WTC11 (cell line): ENCODE measurements around the gene TARDBP. TPM values are rescaled to one million over a fixed set of nuclear protein-coding genes. Genes with fewer than 3 reads are reported as not detected.

Experiments
- ATAC-seq: fragments of 200-7000 bp; cut with Tn5 transposase; 2 replicates; pipeline ENCODE4 v1.10.0; 2021; ENCODE audit warnings: mild to moderate bottlenecking, moderate library complexity
- CTCF ChIA-PET: fragments of 300-600 bp; sonication (Branson Sonifier 250); formaldehyde crosslinking; loops from one replicate; lab custom pipeline; 2021; ENCODE audit warnings: antibody characterized with exemption; lab: Charles Lee
- POLR2A ChIA-PET: fragments of 350-600 bp; sonication (Branson Sonifier 250); formaldehyde crosslinking; loops from one replicate; lab custom pipeline; 2021; ENCODE audit warnings: antibody characterized with exemption; lab: Charles Lee
- DNase-seq: peaks from one replicate; pipeline ENCODE4 v3.0.0; 2021; ENCODE audit warnings: low spot score
- H3K27ac Mint-ChIP-seq: 2 replicates; pipeline ENCODE4 v1.8.0; 2021; ENCODE audit warnings: mixed read lengths
- H3K27me3 Mint-ChIP-seq: 2 replicates; pipeline ENCODE4 v1.8.0; 2021; ENCODE audit warnings: low read depth, mild to moderate bottlenecking, moderate library complexity, mixed read lengths
- H3K36me3 Mint-ChIP-seq: 2 replicates; pipeline ENCODE4 v1.8.0; 2021; ENCODE audit warnings: mixed read lengths
- H3K4me1 Mint-ChIP-seq: 2 replicates; pipeline ENCODE4 v1.8.0; 2022; ENCODE audit warnings: mixed read lengths
- H3K4me3 Mint-ChIP-seq: 2 replicates; pipeline ENCODE4 v1.8.0; 2021; ENCODE audit warnings: mild to moderate bottlenecking, moderate library complexity, mixed read lengths
- H3K9me3 Mint-ChIP-seq: 2 replicates; pipeline ENCODE4 v1.8.0; 2021; ENCODE audit warnings: mixed read lengths
- CTCF ChIP-seq: fragments of 200-600 bp; IDR thresholded peaks from 2 replicates; pipeline ENCODE4 v1.8.0; 2022; ENCODE audit warnings: antibody characterized with exemption
- ELF4 ChIP-seq: sonication (generic); formaldehyde crosslinking; IDR thresholded peaks from 2 replicates; pipeline ENCODE4 v1.8.1; 2022; ENCODE audit warnings: low read depth, mild to moderate bottlenecking, moderate library complexity, missing genetic modification reagents
- NFATC4 ChIP-seq: fragments of 250-450 bp; sonication (Bioruptor Pico); IDR thresholded peaks from 2 replicates; pipeline ENCODE4 v1.9.0; 2021; ENCODE audit warnings: mild to moderate bottlenecking
- SMAD4 ChIP-seq: sonication (generic); formaldehyde crosslinking; IDR thresholded peaks from 2 replicates; pipeline ENCODE4 v1.8.0; 2022; ENCODE audit warnings: mild to moderate bottlenecking, missing genetic modification reagents
- TEAD4 ChIP-seq: sonication (generic); formaldehyde crosslinking; IDR thresholded peaks from 2 replicates; pipeline ENCODE4 v1.8.0; 2022; ENCODE audit warnings: mild to moderate bottlenecking, missing genetic modification reagents
- USF1 ChIP-seq: sonication (generic); formaldehyde crosslinking; IDR thresholded peaks from 2 replicates; pipeline ENCODE4 v1.8.0; 2022; ENCODE audit warnings: mild to moderate bottlenecking, missing genetic modification reagents
- ZBTB21 ChIP-seq: sonication (generic); formaldehyde crosslinking; IDR thresholded peaks from 2 replicates; pipeline ENCODE4 v1.8.1; 2023; ENCODE audit warnings: mild to moderate bottlenecking, missing genetic modification reagents, borderline replicate concordance
- ZNF121 ChIP-seq: sonication (generic); formaldehyde crosslinking; IDR thresholded peaks from 2 replicates; pipeline ENCODE4 v1.8.0; 2023; ENCODE audit warnings: missing genetic modification reagents
- ZNF396 ChIP-seq: fragments of 250-450 bp; sonication (Bioruptor Pico); IDR thresholded peaks from 2 replicates; pipeline ENCODE4 v1.8.0; 2021; ENCODE audit warnings: mild to moderate bottlenecking, moderate library complexity, borderline replicate concordance
- ZNF512 ChIP-seq: sonication (generic); formaldehyde crosslinking; IDR thresholded peaks from 2 replicates; pipeline ENCODE4 v1.8.1; 2022; ENCODE audit warnings: missing genetic modification reagents, borderline replicate concordance
- total RNA-seq: library from RNA; stranded (reverse); gene quantifications from 3 replicates; pipeline ENCODE4 v1.2.3, GENCODE V29; 2021
- TF ChIP-seq, protein P1 (sequence below): fragments of 250-450 bp; sonication (Bioruptor Pico); IDR thresholded peaks from 2 replicates; pipeline ENCODE4 v1.9.0; 2021; ENCODE audit warnings: mild to moderate bottlenecking, borderline replicate concordance
- TF ChIP-seq, protein P2 (sequence below): fragments of 250-450 bp; sonication (Bioruptor Pico); IDR thresholded peaks from 2 replicates; pipeline ENCODE4 v1.9.0; 2021; ENCODE audit warnings: mild to moderate bottlenecking
- TF ChIP-seq, protein P3 (sequence below): sonication (generic); formaldehyde crosslinking; IDR thresholded peaks from 2 replicates; pipeline ENCODE4 v1.8.0; 2023; ENCODE audit warnings: mild to moderate bottlenecking, missing genetic modification reagents
- TF ChIP-seq, protein P4 (sequence below): sonication (generic); formaldehyde crosslinking; conservative IDR thresholded peaks from 2 replicates; pipeline ENCODE4 v1.8.1; 2023; ENCODE audit warnings: mild to moderate bottlenecking, low read depth, missing genetic modification reagents, moderate library complexity

The TARDBP gene
- total RNA-seq, 1 experiment from 2014 or later: 228 TPM

- ChIA-PET POLR2A (interaction anchor here (0.8 to 1.3 kb wide), 2 partner anchors 15 to 62 kb away, joined by 3 to 6 read pairs; partner anchors contain the start of gene EXOSC10), CTCF (interaction anchor here (0.6 to 4.0 kb wide), 76 partner anchors 9 to 800 kb away, joined by 3 to 67 read pairs (median 4); partner anchors contain the start of genes ANGPTL7, EXOSC10, MASP2 and MTOR)
Observed at GRCh38 chr1:11037740-11038182, 25.3 kb downstream of the TARDBP start.

GRCh38 chr1:11039351-11040104 lies 27.1 kb downstream of the TARDBP start:
- H3K4me3 Mint-ChIP-seq: no peak overlapping the region
- no peak for ATAC-seq
- H3K27ac Mint-ChIP-seq: no peak overlapping the region
- H3K36me3 Mint-ChIP-seq: no peaks in the 10 kb centered on the region
- DNase-seq: no peak
- no peaks in the 10 kb centered on the region for H3K9me3 Mint-ChIP-seq
- peaks cover 2% of the 10 kb centered on the region; the same call in 1 of the 2 replicates for H3K4me1 Mint-ChIP-seq
- CTCF ChIA-PET: no interaction called here
- POLR2A ChIA-PET: no interaction called here
- H3K27me3 Mint-ChIP-seq: no peaks in the 10 kb centered on the region
- TF ChIP-seq, protein P1, sequence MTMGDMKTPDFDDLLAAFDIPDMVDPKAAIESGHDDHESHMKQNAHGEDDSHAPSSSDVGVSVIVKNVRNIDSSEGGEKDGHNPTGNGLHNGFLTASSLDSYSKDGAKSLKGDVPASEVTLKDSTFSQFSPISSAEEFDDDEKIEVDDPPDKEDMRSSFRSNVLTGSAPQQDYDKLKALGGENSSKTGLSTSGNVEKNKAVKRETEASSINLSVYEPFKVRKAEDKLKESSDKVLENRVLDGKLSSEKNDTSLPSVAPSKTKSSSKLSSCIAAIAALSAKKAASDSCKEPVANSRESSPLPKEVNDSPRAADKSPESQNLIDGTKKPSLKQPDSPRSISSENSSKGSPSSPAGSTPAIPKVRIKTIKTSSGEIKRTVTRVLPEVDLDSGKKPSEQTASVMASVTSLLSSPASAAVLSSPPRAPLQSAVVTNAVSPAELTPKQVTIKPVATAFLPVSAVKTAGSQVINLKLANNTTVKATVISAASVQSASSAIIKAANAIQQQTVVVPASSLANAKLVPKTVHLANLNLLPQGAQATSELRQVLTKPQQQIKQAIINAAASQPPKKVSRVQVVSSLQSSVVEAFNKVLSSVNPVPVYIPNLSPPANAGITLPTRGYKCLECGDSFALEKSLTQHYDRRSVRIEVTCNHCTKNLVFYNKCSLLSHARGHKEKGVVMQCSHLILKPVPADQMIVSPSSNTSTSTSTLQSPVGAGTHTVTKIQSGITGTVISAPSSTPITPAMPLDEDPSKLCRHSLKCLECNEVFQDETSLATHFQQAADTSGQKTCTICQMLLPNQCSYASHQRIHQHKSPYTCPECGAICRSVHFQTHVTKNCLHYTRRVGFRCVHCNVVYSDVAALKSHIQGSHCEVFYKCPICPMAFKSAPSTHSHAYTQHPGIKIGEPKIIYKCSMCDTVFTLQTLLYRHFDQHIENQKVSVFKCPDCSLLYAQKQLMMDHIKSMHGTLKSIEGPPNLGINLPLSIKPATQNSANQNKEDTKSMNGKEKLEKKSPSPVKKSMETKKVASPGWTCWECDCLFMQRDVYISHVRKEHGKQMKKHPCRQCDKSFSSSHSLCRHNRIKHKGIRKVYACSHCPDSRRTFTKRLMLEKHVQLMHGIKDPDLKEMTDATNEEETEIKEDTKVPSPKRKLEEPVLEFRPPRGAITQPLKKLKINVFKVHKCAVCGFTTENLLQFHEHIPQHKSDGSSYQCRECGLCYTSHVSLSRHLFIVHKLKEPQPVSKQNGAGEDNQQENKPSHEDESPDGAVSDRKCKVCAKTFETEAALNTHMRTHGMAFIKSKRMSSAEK (CRISPR knock-in tag): no peak
- TF ChIP-seq USF1 (CRISPR knock-in tag) (no peak), ZBTB21 (CRISPR knock-in tag) (no peak), ZNF396 (no peak), TEAD4 (CRISPR knock-in tag) (no peak), NFATC4 (no peak), ZNF512 (no peak), ELF4 (CRISPR knock-in tag) (no peak), SMAD4 (CRISPR knock-in tag) (no peak), ZNF121 (CRISPR knock-in tag) (no peak)
- TF ChIP-seq, protein P2, sequence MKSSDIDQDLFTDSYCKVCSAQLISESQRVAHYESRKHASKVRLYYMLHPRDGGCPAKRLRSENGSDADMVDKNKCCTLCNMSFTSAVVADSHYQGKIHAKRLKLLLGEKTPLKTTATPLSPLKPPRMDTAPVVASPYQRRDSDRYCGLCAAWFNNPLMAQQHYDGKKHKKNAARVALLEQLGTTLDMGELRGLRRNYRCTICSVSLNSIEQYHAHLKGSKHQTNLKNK (CRISPR knock-in tag): no peak
- TF ChIP-seq, protein P3, sequence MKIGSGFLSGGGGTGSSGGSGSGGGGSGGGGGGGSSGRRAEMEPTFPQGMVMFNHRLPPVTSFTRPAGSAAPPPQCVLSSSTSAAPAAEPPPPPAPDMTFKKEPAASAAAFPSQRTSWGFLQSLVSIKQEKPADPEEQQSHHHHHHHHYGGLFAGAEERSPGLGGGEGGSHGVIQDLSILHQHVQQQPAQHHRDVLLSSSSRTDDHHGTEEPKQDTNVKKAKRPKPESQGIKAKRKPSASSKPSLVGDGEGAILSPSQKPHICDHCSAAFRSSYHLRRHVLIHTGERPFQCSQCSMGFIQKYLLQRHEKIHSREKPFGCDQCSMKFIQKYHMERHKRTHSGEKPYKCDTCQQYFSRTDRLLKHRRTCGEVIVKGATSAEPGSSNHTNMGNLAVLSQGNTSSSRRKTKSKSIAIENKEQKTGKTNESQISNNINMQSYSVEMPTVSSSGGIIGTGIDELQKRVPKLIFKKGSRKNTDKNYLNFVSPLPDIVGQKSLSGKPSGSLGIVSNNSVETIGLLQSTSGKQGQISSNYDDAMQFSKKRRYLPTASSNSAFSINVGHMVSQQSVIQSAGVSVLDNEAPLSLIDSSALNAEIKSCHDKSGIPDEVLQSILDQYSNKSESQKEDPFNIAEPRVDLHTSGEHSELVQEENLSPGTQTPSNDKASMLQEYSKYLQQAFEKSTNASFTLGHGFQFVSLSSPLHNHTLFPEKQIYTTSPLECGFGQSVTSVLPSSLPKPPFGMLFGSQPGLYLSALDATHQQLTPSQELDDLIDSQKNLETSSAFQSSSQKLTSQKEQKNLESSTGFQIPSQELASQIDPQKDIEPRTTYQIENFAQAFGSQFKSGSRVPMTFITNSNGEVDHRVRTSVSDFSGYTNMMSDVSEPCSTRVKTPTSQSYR (CRISPR knock-in tag): no peak
- TF ChIP-seq, protein P4, sequence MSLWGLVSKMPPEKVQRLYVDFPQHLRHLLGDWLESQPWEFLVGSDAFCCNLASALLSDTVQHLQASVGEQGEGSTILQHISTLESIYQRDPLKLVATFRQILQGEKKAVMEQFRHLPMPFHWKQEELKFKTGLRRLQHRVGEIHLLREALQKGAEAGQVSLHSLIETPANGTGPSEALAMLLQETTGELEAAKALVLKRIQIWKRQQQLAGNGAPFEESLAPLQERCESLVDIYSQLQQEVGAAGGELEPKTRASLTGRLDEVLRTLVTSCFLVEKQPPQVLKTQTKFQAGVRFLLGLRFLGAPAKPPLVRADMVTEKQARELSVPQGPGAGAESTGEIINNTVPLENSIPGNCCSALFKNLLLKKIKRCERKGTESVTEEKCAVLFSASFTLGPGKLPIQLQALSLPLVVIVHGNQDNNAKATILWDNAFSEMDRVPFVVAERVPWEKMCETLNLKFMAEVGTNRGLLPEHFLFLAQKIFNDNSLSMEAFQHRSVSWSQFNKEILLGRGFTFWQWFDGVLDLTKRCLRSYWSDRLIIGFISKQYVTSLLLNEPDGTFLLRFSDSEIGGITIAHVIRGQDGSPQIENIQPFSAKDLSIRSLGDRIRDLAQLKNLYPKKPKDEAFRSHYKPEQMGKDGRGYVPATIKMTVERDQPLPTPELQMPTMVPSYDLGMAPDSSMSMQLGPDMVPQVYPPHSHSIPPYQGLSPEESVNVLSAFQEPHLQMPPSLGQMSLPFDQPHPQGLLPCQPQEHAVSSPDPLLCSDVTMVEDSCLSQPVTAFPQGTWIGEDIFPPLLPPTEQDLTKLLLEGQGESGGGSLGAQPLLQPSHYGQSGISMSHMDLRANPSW (CRISPR knock-in tag): no peak

More at GRCh38 chr1:11037740-11038182, 25.3 kb downstream of the TARDBP start:
- Mint-ChIP-seq H3K9me3 (no peaks in the 10 kb centered on the region), H3K27ac (no peak overlapping the region), H3K36me3 (no peaks in the 10 kb centered on the region), H3K4me3 (no peak overlapping the region), H3K4me1 (peaks cover 2% of the 10 kb centered on the region; the same call in 1 of the 2 replicates), H3K27me3 (no peaks in the 10 kb centered on the region)
- ATAC-seq: peak; percentile 98
- peak; percentile 91 for DNase-seq
- TF ChIP-seq CTCF: peak; percentile 93
- TF ChIP-seq NFATC4: no peak
